CD14-positive monocyte (primary cell): Measurements from ENCODE around the gene CHCHD6. TPM values are rescaled to one million over a fixed set of nuclear protein-coding genes. Genes with fewer than 3 reads are reported as not detected.

ENCODE experiments used
- DNase-seq, 3 donors: peaks; one replicate each; pipeline ENCODE4 v3.0.0-alpha.2; 2011 to 2022
- H2AFZ ChIP-seq: 2 replicates; pipeline ENCODE4 v1.6.0; 2012; ENCODE audit warnings: mild to moderate bottlenecking, low read depth, low read length, inconsistent platforms; ENCODE audit not compliant: insufficient read depth, poor library complexity, severe bottlenecking
- H3K27ac ChIP-seq, 2 donors: 1 replicate in 1 of 2; 2 replicates in 1 of 2; pipeline ENCODE4 v1.5.1; 2012 to 2013; ENCODE audit warnings: low read length in 2 of 2, control low read depth in 1 of 2, inconsistent platforms in 1 of 2, low read depth in 1 of 2, mild to moderate bottlenecking in 1 of 2
- H3K27me3 ChIP-seq, 2 donors: one replicate each; pipeline versions ENCODE4 v1.6.0 to v1.6.1; 2011 to 2013; ENCODE audit warnings: low read length in 2 of 2; ENCODE audit not compliant: control insufficient read depth in 2 of 2, insufficient read depth in 2 of 2
- H3K36me3 ChIP-seq, 2 donors: replicated peaks in 1 of 2; 1 replicate in 1 of 2; 2 replicates in 1 of 2; pipeline versions ENCODE4 v1.5.1 to v1.6.1; 2012 to 2013; ENCODE audit warnings: low read length in 2 of 2, control low read depth in 1 of 2, inconsistent platforms in 1 of 2, mild to moderate bottlenecking in 1 of 2; ENCODE audit not compliant: insufficient read depth in 2 of 2, control insufficient read depth in 1 of 2
- H3K4me1 ChIP-seq, 2 donors: 1 replicate in 1 of 2; 2 replicates in 1 of 2; pipeline versions ENCODE4 v1.5.1 to v1.6.1; 2012 to 2013; ENCODE audit warnings: low read length in 2 of 2, control low read depth in 1 of 2, inconsistent platforms in 1 of 2, mild to moderate bottlenecking in 1 of 2, moderate library complexity in 1 of 2; ENCODE audit not compliant: insufficient read depth in 2 of 2, control insufficient read depth in 1 of 2
- H3K4me2 ChIP-seq: replicated peaks from 2 replicates; pipeline ENCODE3; 2012; ENCODE audit warnings: low read length, moderate library complexity, mild to moderate bottlenecking; ENCODE audit not compliant: poor library complexity, severe bottlenecking; ENCODE audit errors: extremely low read depth
- H3K4me3 ChIP-seq, 3 experiments: fragments of 200-600 bp in 1 of 3; sonication (generic) in 1 of 3; replicated peaks in 1 of 3; 1 replicate in 2 of 3; 2 replicates in 1 of 3; pipeline ENCODE4 v1.5.1; 2011 to 2013; ENCODE audit warnings: low read length in 3 of 3, mild to moderate bottlenecking in 3 of 3, control low read depth in 2 of 3, low read depth in 2 of 3, inconsistent platforms in 1 of 3, moderate library complexity in 1 of 3
- H3K79me2 ChIP-seq: 2 replicates; pipeline ENCODE4 v1.6.0; 2012; ENCODE audit warnings: mild to moderate bottlenecking, control low read depth, inconsistent platforms, low read length, moderate library complexity; ENCODE audit not compliant: insufficient read depth
- H3K9ac ChIP-seq: 2 replicates; pipeline ENCODE4 v1.6.0; 2017; ENCODE audit warnings: low read length, mild to moderate bottlenecking; ENCODE audit not compliant: insufficient read depth, poor library complexity, severe bottlenecking
- H3K9me3 ChIP-seq, 2 donors: replicated peaks in 1 of 2; 1 replicate in 1 of 2; 2 replicates in 1 of 2; pipeline versions ENCODE4 v1.5.1 to v1.6.1; 2012 to 2013; ENCODE audit warnings: low read length in 2 of 2, control low read depth in 1 of 2; ENCODE audit not compliant: control insufficient read depth in 1 of 2, insufficient read depth in 1 of 2
- H4K20me1 ChIP-seq: 2 replicates; pipeline ENCODE4 v1.6.0; 2012; ENCODE audit warnings: mild to moderate bottlenecking, low read length, control low read depth, moderate library complexity; ENCODE audit not compliant: insufficient read depth
- H3K27ac Mint-ChIP-seq, 7 donors: one replicate each; pipeline ENCODE4 v1.8.0; 2020; ENCODE audit warnings: mild to moderate bottlenecking in 7 of 7, mixed read lengths in 7 of 7, moderate library complexity in 6 of 7, inconsistent platforms in 2 of 7
- H3K27me3 Mint-ChIP-seq, 3 donors: one replicate each; pipeline ENCODE4 v1.8.0; 2021 to 2022; ENCODE audit warnings: low read depth in 3 of 3, mild to moderate bottlenecking in 3 of 3, mixed read lengths in 3 of 3, moderate library complexity in 3 of 3, inconsistent platforms in 1 of 3
- H3K36me3 Mint-ChIP-seq, 2 donors: one replicate each; pipeline ENCODE4 v1.8.0; 2020; ENCODE audit warnings: mixed read lengths in 2 of 2, inconsistent platforms in 1 of 2, mild to moderate bottlenecking in 1 of 2
- H3K4me1 Mint-ChIP-seq: one replicate; pipeline ENCODE4 v1.8.0; 2020; ENCODE audit warnings: mild to moderate bottlenecking, mixed read lengths
- H3K4me3 Mint-ChIP-seq, 2 donors: one replicate each; pipeline ENCODE4 v1.8.0; 2020; ENCODE audit warnings: mild to moderate bottlenecking in 2 of 2, mixed read lengths in 2 of 2, moderate library complexity in 1 of 2
- H3K9me3 Mint-ChIP-seq, 7 donors: one replicate each; pipeline ENCODE4 v1.8.0; 2020 to 2022; ENCODE audit warnings: mixed read lengths in 7 of 7, mild to moderate bottlenecking in 6 of 7, moderate library complexity in 6 of 7, inconsistent platforms in 2 of 7
- CTCF ChIP-seq: fragments of 200-600 bp; IDR thresholded peaks from one replicate; pipeline ENCODE4 v1.8.0; 2022; ENCODE audit warnings: antibody characterized with exemption, mild to moderate bottlenecking
- WGBS: methylation state at CpG from one replicate; pipeline ENCODE4 v1.1.5; 2013; ENCODE audit warnings: missing lambda C conversion rate; ENCODE audit not compliant: insufficient coverage; 5-methylcytosine and 5-hydroxymethylcytosine counted together
- intact Hi-C, 2 donors: fragments of 100-400 bp; cut with micrococcal nuclease; formaldehyde crosslinking; loops; one replicate each; pipeline versions ENCODE4 v1.15.0 to v1.15.1; 2023
- polyA plus RNA-seq, 3 donors: library from polyadenylated mRNA; depleted of rRNA in 1 of 3; unstranded in 2 of 3; stranded (reverse) in 1 of 3; fragments of 300-500 nt in 2 of 3; fragments of >200 nt in 1 of 3; fragmentation: Illumina TruSeq in 2 of 3; gene quantifications; 1 replicate in 2 of 3; 2 replicates in 1 of 3; pipeline ENCODE4 v1.2.3, GENCODE V29; 2012 to 2021

Gene CHCHD6
- polyA plus RNA-seq, 3 donors: 1.1 to 1.8 (median 1.8) TPM

GRCh38 chr3:126834596-126835471 lies 130.8 kb downstream of the CHCHD6 start:
- Histone ChIP-seq H3K79me2 (no peaks in the 10 kb centered on the region), H3K36me3 (no peaks in the 10 kb centered on the region), H3K9ac (no peak overlapping the region), H3K27ac (no peak overlapping the region), H2AFZ (no peak overlapping the region), H3K27me3 (no peaks in the 10 kb centered on the region), H3K9me3 (no peaks in the 10 kb centered on the region), H3K4me3 (no peak overlapping the region), H4K20me1 (no peaks in the 10 kb centered on the region), H3K4me2 (no peak overlapping the region), H3K4me1 (no peaks in the 10 kb centered on the region)
- peaks cover 0 to 2% (median 1%) of the 10 kb centered on the region in 3 donors for H3K27me3 Mint-ChIP-seq
- WGBS: 96% methylated on average over 6 of the region's 13 CpGs
- no peaks in the 10 kb centered on the region for H3K4me1 Mint-ChIP-seq
- H3K27ac Mint-ChIP-seq: no peak overlapping the region
- peaks cover 0 to 2% (median 0%) of the 10 kb centered on the region in 7 donors for H3K9me3 Mint-ChIP-seq
- H3K36me3 Mint-ChIP-seq: no peaks in the 10 kb centered on the region
- TF ChIP-seq CTCF: no peak
- intact Hi-C loops: no loop called here
- H3K4me3 Mint-ChIP-seq: no peak overlapping the region
- no peak for DNase-seq

- no peak overlapping the region for H3K4me2 ChIP-seq
- no peak overlapping the region for H3K27ac ChIP-seq
- Mint-ChIP-seq H3K27me3 (peaks cover 0 to 2% (median 1%) of the 10 kb centered on the region in 3 donors), H3K4me1 (no peaks in the 10 kb centered on the region), H3K9me3 (peaks cover 0 to 2% (median 0%) of the 10 kb centered on the region in 7 donors), H3K4me3 (no peak overlapping the region), H3K36me3 (no peaks in the 10 kb centered on the region), H3K27ac (no peak overlapping the region)
- TF ChIP-seq CTCF: no peak
- H3K79me2 ChIP-seq: no peaks in the 10 kb centered on the region
- intact Hi-C loops: no loop called here
- no peaks in the 10 kb centered on the region for H3K9me3 ChIP-seq
- H2AFZ ChIP-seq: no peak overlapping the region
- H3K4me1 ChIP-seq: no peaks in the 10 kb centered on the region
- no peak overlapping the region for H3K4me3 ChIP-seq
- H3K27me3 ChIP-seq: no peaks in the 10 kb centered on the region
- no peaks in the 10 kb centered on the region for H3K36me3 ChIP-seq
- WGBS: 97% methylated on average over 3 of the region's 9 CpGs
- no peak for DNase-seq
- no peaks in the 10 kb centered on the region for H4K20me1 ChIP-seq
- H3K9ac ChIP-seq: no peak overlapping the region
These were observed 131.6 kb downstream of the CHCHD6 start for GRCh38 chr3:126835472-126836219.
